GM23338 (cell line): ENCODE results near the gene DMBX1.

ENCODE experiments used
- CREB1 ChIP-seq: fragments of 250-450 bp; sonication (Bioruptor Pico); IDR thresholded peaks from 2 replicates; pipeline ENCODE4 v1.5.0; 2020; ENCODE audit warnings: low read depth, mild to moderate bottlenecking, moderate library complexity
- CTCF ChIP-seq, 2 experiments: fragments of 200-600 bp in 1 of 2; sonication (generic) in 1 of 2; conservative IDR thresholded peaks; 2 replicates each; pipeline versions ENCODE4 v1.5.1 to v1.6.1; 2016 to 2017; ENCODE audit warnings: antibody characterized with exemption in 2 of 2, low read depth in 2 of 2, mild to moderate bottlenecking in 2 of 2, moderate library complexity in 1 of 2
- ETS1 ChIP-seq: IDR thresholded peaks from 2 replicates; pipeline ENCODE4 v1.6.1; 2016; ENCODE audit warnings: antibody characterized with exemption
- EZH2 ChIP-seq: fragments of 200-600 bp; sonication (generic); IDR thresholded peaks from one replicate; pipeline ENCODE4 v1.8.0; 2017; ENCODE audit warnings: antibody characterized with exemption, mild to moderate bottlenecking, low read depth; ENCODE audit not compliant: unreplicated experiment
- EZH2phosphoT487 ChIP-seq: fragments of 200-600 bp; sonication (generic); IDR thresholded peaks from one replicate; pipeline ENCODE4 v1.8.1; 2018; ENCODE audit warnings: antibody characterized with exemption; ENCODE audit not compliant: unreplicated experiment
- NANOG ChIP-seq: IDR thresholded peaks from 2 replicates; pipeline ENCODE4 v1.6.1; 2016; ENCODE audit warnings: antibody characterized with exemption, borderline replicate concordance
- POLR2AphosphoS5 ChIP-seq: IDR thresholded peaks from 2 replicates; pipeline ENCODE4 v1.6.1; 2016; ENCODE audit warnings: antibody characterized with exemption, low read depth
- REST ChIP-seq: IDR thresholded peaks from one replicate; pipeline ENCODE4 v1.6.1; 2018; ENCODE audit warnings: antibody characterized with exemption; ENCODE audit not compliant: unreplicated experiment
- STAT1 ChIP-seq: IDR thresholded peaks from one replicate; pipeline ENCODE4 v1.6.1; 2016; ENCODE audit warnings: antibody characterized with exemption; ENCODE audit not compliant: unreplicated experiment
- ZNF114 ChIP-seq: fragments of 250-450 bp; sonication (Bioruptor Pico); IDR thresholded peaks from 2 replicates; pipeline ENCODE4 v1.5.0; 2020; ENCODE audit warnings: mild to moderate bottlenecking, moderate library complexity
- ZNF331 ChIP-seq: fragments of 250-450 bp; sonication (Bioruptor Pico); IDR thresholded peaks from 2 replicates; pipeline ENCODE4 v1.5.0; 2020; ENCODE audit warnings: low read depth, mild to moderate bottlenecking, moderate library complexity

GRCh38 chr1:46492269-46492853, 2.7 kb downstream of the DMBX1 start:
- TF ChIP-seq REST = no peak
- TF ChIP-seq EZH2 = peak; percentile 89
- no peak for TF ChIP-seq CTCF (conservative IDR thresholded peaks at IDR 0.05; ENCODE audit: low read depth in 2 of 2)
- TF ChIP-seq POLR2AphosphoS5 = no peak
- TF ChIP-seq EZH2phosphoT487 = peak; percentile 43
- TF ChIP-seq CREB1 (CRISPR knock-in tag) = no peak
- TF ChIP-seq ZNF114 (CRISPR knock-in tag) = no peak
- TF ChIP-seq ZNF331 (CRISPR knock-in tag) = no peak
- TF ChIP-seq STAT1 = no peak
- no peak for TF ChIP-seq ETS1
- TF ChIP-seq NANOG = no peak
